Parathyroid adenoma (tissue), 2 donors: ENCODE results near the gene TNKS1BP1.
A peak's percentile ranks its signal among the peaks of the same experiment; 100 is the strongest.

Experiments
- H2AFZ ChIP-seq: fragments of 300-600 bp; sonication (generic); one replicate; pipeline ENCODE4 v1.7.0; 2017; ENCODE audit warnings: antibody characterized with exemption, mild to moderate bottlenecking
- H3K27ac ChIP-seq: fragments of 300-600 bp; sonication (generic); one replicate; pipeline ENCODE4 v1.7.0; 2017
- H3K27me3 ChIP-seq: fragments of 300-600 bp; sonication (generic); one replicate; pipeline ENCODE4 v1.7.0; 2017; ENCODE audit warnings: low read length; ENCODE audit not compliant: control insufficient read depth, insufficient read depth
- H3K36me3 ChIP-seq: fragments of 300-600 bp; sonication (generic); one replicate; pipeline ENCODE4 v1.7.0; 2017; ENCODE audit warnings: low read length; ENCODE audit not compliant: control insufficient read depth, insufficient read depth
- H3K4me1 ChIP-seq: fragments of 300-600 bp; sonication (generic); one replicate; pipeline ENCODE4 v1.7.0; 2017; ENCODE audit warnings: control low read depth
- H3K4me2 ChIP-seq: fragments of 300-600 bp; sonication (generic); one replicate; pipeline ENCODE4 v1.7.0; 2017; ENCODE audit warnings: low read length
- H3K4me3 ChIP-seq: fragments of 300-600 bp; sonication (generic); one replicate; pipeline ENCODE4 v1.7.0; 2017; ENCODE audit warnings: low read depth, low read length
- H3K79me2 ChIP-seq: fragments of 300-600 bp; sonication (generic); one replicate; pipeline ENCODE4 v1.7.0; 2017; ENCODE audit warnings: control low read depth
- H3K9ac ChIP-seq: fragments of 300-600 bp; sonication (generic); one replicate; pipeline ENCODE4 v1.7.0; 2017; ENCODE audit warnings: mild to moderate bottlenecking
- H3K9me3 ChIP-seq: fragments of 300-600 bp; sonication (generic); one replicate; pipeline ENCODE4 v1.7.0; 2017; ENCODE audit warnings: low read length; ENCODE audit not compliant: control insufficient read depth
- CTCF ChIP-seq: fragments of 300-600 bp; sonication (generic); IDR thresholded peaks from one replicate; pipeline ENCODE4 v1.7.0; 2017; ENCODE audit warnings: antibody characterized with exemption, mild to moderate bottlenecking
- donor health status: primary hyperparathyroidism.

The TNKS1BP1 gene

GRCh38 chr11:57311109-57311936 lies 13.4 kb downstream of the TNKS1BP1 start:
- H3K4me2 ChIP-seq, result peak overlapping the region; percentile 51
- peak overlapping the region; percentile 60 for H3K27ac ChIP-seq
- no peaks in the 10 kb centered on the region for H3K27me3 ChIP-seq
- H3K9me3 ChIP-seq, result no peaks in the 10 kb centered on the region
- peaks cover 19% of the 10 kb centered on the region for H3K4me1 ChIP-seq
- H3K9ac ChIP-seq, result no peak overlapping the region
- H3K36me3 ChIP-seq, result no peaks in the 10 kb centered on the region
- no peak overlapping the region for H2AFZ ChIP-seq
- H3K79me2 ChIP-seq, result no peaks in the 10 kb centered on the region
- no peak for TF ChIP-seq CTCF
- no peak overlapping the region for H3K4me3 ChIP-seq

- Histone ChIP-seq H3K9ac (no peak overlapping the region), H3K4me1 (peaks cover 13% of the 10 kb centered on the region), H3K4me3 (no peak overlapping the region), H3K27me3 (no peaks in the 10 kb centered on the region), H3K36me3 (no peaks in the 10 kb centered on the region), H3K4me2 (peak overlapping the region; percentile 51), H3K9me3 (no peaks in the 10 kb centered on the region), H2AFZ (no peak overlapping the region), H3K79me2 (no peaks in the 10 kb centered on the region), H3K27ac (no peak overlapping the region)
- TF ChIP-seq CTCF, result no peak
Measured at GRCh38 chr11:57310630-57311086, 14.1 kb downstream of the TNKS1BP1 start.

GRCh38 chr11:57310091-57310490 lies 14.7 kb downstream of the TNKS1BP1 start:
- Histone ChIP-seq H3K4me3 (no peak overlapping the region), H3K27ac (no peak overlapping the region), H3K36me3 (no peaks in the 10 kb centered on the region)

GRCh38 chr11:57309106-57310059 lies 15.4 kb downstream of the TNKS1BP1 start:
- H3K4me2 ChIP-seq, result no peak overlapping the region
- no peak overlapping the region for H3K4me3 ChIP-seq
- TF ChIP-seq CTCF, result no peak
- H3K36me3 ChIP-seq, result no peaks in the 10 kb centered on the region
- H3K27me3 ChIP-seq, result no peaks in the 10 kb centered on the region
- H2AFZ ChIP-seq, result no peak overlapping the region
- no peak overlapping the region for H3K9ac ChIP-seq
- H3K4me1 ChIP-seq, result peaks cover 11% of the 10 kb centered on the region
- peaks cover 3% of the 10 kb centered on the region for H3K79me2 ChIP-seq
- H3K27ac ChIP-seq, result no peak overlapping the region
- no peaks in the 10 kb centered on the region for H3K9me3 ChIP-seq

More at GRCh38 chr11:57310091-57310490, 14.7 kb downstream of the TNKS1BP1 start:
- Histone ChIP-seq H3K4me1 (peaks cover 10% of the 10 kb centered on the region), H3K9ac (no peak overlapping the region), H3K9me3 (no peaks in the 10 kb centered on the region), H3K27me3 (no peaks in the 10 kb centered on the region), H3K4me2 (no peak overlapping the region), H3K79me2 (peaks cover 3% of the 10 kb centered on the region), H2AFZ (no peak overlapping the region)
- TF ChIP-seq CTCF, result no peak
